ENCODE measurements around the gene RSPH9.

DNA sequence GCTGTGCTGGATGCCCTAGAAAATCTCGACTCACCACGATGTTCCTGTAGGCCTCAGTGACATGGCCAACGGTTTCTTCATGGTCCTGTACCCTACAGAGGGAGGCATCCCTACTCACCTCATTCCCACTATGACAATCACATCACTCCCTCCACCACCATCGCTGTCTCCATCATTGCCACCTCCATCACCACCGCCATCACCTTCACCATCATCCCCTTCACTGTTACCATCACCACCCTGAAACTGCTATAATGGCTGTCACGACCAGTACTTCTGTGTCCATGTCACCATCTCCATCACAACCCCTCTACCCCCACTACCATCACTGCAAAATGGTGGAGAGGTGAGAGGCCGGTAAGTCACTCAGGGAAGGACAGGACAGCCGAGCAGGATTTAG is 72.6 kb downstream of the RSPH9 start:
- no peak for TF ChIP-seq EZH2phosphoT487 (IDR thresholded peaks at IDR 0.05; ENCODE audit: borderline replicate concordance, low read depth)
- TF ChIP-seq, protein P1, sequence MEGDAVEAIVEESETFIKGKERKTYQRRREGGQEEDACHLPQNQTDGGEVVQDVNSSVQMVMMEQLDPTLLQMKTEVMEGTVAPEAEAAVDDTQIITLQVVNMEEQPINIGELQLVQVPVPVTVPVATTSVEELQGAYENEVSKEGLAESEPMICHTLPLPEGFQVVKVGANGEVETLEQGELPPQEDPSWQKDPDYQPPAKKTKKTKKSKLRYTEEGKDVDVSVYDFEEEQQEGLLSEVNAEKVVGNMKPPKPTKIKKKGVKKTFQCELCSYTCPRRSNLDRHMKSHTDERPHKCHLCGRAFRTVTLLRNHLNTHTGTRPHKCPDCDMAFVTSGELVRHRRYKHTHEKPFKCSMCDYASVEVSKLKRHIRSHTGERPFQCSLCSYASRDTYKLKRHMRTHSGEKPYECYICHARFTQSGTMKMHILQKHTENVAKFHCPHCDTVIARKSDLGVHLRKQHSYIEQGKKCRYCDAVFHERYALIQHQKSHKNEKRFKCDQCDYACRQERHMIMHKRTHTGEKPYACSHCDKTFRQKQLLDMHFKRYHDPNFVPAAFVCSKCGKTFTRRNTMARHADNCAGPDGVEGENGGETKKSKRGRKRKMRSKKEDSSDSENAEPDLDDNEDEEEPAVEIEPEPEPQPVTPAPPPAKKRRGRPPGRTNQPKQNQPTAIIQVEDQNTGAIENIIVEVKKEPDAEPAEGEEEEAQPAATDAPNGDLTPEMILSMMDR (IDR thresholded peaks at IDR 0.05): no peak
- TF ChIP-seq, protein P2, sequence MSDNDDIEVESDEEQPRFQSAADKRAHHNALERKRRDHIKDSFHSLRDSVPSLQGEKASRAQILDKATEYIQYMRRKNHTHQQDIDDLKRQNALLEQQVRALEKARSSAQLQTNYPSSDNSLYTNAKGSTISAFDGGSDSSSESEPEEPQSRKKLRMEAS (IDR thresholded peaks at IDR 0.05; ENCODE audit: low read depth): no peak
- TF ChIP-seq, protein P3, sequence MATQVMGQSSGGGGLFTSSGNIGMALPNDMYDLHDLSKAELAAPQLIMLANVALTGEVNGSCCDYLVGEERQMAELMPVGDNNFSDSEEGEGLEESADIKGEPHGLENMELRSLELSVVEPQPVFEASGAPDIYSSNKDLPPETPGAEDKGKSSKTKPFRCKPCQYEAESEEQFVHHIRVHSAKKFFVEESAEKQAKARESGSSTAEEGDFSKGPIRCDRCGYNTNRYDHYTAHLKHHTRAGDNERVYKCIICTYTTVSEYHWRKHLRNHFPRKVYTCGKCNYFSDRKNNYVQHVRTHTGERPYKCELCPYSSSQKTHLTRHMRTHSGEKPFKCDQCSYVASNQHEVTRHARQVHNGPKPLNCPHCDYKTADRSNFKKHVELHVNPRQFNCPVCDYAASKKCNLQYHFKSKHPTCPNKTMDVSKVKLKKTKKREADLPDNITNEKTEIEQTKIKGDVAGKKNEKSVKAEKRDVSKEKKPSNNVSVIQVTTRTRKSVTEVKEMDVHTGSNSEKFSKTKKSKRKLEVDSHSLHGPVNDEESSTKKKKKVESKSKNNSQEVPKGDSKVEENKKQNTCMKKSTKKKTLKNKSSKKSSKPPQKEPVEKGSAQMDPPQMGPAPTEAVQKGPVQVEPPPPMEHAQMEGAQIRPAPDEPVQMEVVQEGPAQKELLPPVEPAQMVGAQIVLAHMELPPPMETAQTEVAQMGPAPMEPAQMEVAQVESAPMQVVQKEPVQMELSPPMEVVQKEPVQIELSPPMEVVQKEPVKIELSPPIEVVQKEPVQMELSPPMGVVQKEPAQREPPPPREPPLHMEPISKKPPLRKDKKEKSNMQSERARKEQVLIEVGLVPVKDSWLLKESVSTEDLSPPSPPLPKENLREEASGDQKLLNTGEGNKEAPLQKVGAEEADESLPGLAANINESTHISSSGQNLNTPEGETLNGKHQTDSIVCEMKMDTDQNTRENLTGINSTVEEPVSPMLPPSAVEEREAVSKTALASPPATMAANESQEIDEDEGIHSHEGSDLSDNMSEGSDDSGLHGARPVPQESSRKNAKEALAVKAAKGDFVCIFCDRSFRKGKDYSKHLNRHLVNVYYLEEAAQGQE (IDR thresholded peaks at IDR 0.05; ENCODE audit: low read depth, low read length): no peak
- no peak for TF ChIP-seq YY1 (IDR thresholded peaks at IDR 0.05; ENCODE audit: low read depth)
- TF ChIP-seq SMC3 (IDR thresholded peaks at IDR 0.05; ENCODE audit: low read depth, low read length): no peak
- TF ChIP-seq RAD21 (IDR thresholded peaks at IDR 0.05; ENCODE audit: low read length): no peak
- TF ChIP-seq, protein P4, sequence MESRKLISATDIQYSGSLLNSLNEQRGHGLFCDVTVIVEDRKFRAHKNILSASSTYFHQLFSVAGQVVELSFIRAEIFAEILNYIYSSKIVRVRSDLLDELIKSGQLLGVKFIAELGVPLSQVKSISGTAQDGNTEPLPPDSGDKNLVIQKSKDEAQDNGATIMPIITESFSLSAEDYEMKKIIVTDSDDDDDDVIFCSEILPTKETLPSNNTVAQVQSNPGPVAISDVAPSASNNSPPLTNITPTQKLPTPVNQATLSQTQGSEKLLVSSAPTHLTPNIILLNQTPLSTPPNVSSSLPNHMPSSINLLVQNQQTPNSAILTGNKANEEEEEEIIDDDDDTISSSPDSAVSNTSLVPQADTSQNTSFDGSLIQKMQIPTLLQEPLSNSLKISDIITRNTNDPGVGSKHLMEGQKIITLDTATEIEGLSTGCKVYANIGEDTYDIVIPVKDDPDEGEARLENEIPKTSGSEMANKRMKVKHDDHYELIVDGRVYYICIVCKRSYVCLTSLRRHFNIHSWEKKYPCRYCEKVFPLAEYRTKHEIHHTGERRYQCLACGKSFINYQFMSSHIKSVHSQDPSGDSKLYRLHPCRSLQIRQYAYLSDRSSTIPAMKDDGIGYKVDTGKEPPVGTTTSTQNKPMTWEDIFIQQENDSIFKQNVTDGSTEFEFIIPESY (IDR thresholded peaks at IDR 0.05; ENCODE audit: borderline replicate concordance, low read depth): no peak
- TF ChIP-seq, protein P5, sequence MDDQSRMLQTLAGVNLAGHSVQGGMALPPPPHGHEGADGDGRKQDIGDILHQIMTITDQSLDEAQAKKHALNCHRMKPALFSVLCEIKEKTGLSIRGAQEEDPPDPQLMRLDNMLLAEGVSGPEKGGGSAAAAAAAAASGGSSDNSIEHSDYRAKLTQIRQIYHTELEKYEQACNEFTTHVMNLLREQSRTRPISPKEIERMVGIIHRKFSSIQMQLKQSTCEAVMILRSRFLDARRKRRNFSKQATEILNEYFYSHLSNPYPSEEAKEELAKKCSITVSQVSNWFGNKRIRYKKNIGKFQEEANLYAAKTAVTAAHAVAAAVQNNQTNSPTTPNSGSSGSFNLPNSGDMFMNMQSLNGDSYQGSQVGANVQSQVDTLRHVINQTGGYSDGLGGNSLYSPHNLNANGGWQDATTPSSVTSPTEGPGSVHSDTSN (IDR thresholded peaks at IDR 0.05): no peak
- no peak for TF ChIP-seq RCOR1 (IDR thresholded peaks at IDR 0.05; ENCODE audit: low read length)
- no peak for TF ChIP-seq NFIC (IDR thresholded peaks at IDR 0.05; ENCODE audit: borderline replicate concordance)
- TF ChIP-seq TCF12 (IDR thresholded peaks at IDR 0.05): no peak
- TF ChIP-seq, protein P6, sequence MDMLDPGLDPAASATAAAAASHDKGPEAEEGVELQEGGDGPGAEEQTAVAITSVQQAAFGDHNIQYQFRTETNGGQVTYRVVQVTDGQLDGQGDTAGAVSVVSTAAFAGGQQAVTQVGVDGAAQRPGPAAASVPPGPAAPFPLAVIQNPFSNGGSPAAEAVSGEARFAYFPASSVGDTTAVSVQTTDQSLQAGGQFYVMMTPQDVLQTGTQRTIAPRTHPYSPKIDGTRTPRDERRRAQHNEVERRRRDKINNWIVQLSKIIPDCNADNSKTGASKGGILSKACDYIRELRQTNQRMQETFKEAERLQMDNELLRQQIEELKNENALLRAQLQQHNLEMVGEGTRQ (IDR thresholded peaks at IDR 0.05; ENCODE audit: borderline replicate concordance, low read depth, low read length): no peak
- TF ChIP-seq FOXM1 (IDR thresholded peaks at IDR 0.05; ENCODE audit: low read depth): no peak
